H9 (cell line): ENCODE results near the gene BSN. TPM values are rescaled to one million over a fixed set of nuclear protein-coding genes. Genes with fewer than 3 reads are reported as not detected.
A peak's percentile ranks its signal among the peaks of the same experiment; 100 is the strongest.

ENCODE experiments used
- DNase-seq: peaks from one replicate; pipeline ENCODE4 v3.0.0-alpha.2; 2017
- H2AFZ ChIP-seq: one replicate; pipeline ENCODE4 v1.6.1; 2013; ENCODE audit warnings: mild to moderate bottlenecking, low read length, control low read depth, moderate library complexity
- H2AK5ac ChIP-seq: 2 replicates; pipeline ENCODE4 v1.6.1; 2013; ENCODE audit warnings: low read length, control low read depth, mixed read lengths; ENCODE audit not compliant: insufficient read length
- H2BK120ac ChIP-seq: one replicate; pipeline ENCODE4 v1.6.1; 2013; ENCODE audit warnings: low read depth, mild to moderate bottlenecking, low read length, control low read depth, inconsistent platforms; ENCODE audit not compliant: poor library complexity, severe bottlenecking
- H2BK12ac ChIP-seq: 2 replicates; pipeline ENCODE4 v1.6.1; 2013; ENCODE audit warnings: low read length, control low read depth, mixed read lengths, low read depth; ENCODE audit not compliant: insufficient read length
- H2BK15ac ChIP-seq: 2 replicates; pipeline ENCODE4 v1.6.1; 2013; ENCODE audit warnings: low read depth, low read length, control low read depth
- H2BK20ac ChIP-seq: one replicate; pipeline ENCODE4 v1.6.1; 2013; ENCODE audit warnings: low read depth, mild to moderate bottlenecking, low read length, control low read depth, inconsistent platforms; ENCODE audit not compliant: poor library complexity, severe bottlenecking
- H2BK5ac ChIP-seq: 2 replicates; pipeline ENCODE4 v1.6.1; 2013; ENCODE audit warnings: low read length, control low read depth, mixed read lengths; ENCODE audit not compliant: insufficient read length
- H3K14ac ChIP-seq: 2 replicates; pipeline ENCODE4 v1.6.1; 2013; ENCODE audit warnings: low read length, control low read depth; ENCODE audit not compliant: insufficient read depth
- H3K18ac ChIP-seq: 2 replicates; pipeline ENCODE4 v1.6.1; 2013; ENCODE audit warnings: low read depth, mild to moderate bottlenecking, mixed read lengths, low read length, control low read depth; ENCODE audit not compliant: insufficient read length
- H3K23ac ChIP-seq: 2 replicates; pipeline ENCODE4 v1.6.1; 2013; ENCODE audit warnings: low read length, control low read depth, mixed read lengths, low read depth; ENCODE audit not compliant: insufficient read length
- H3K23me2 ChIP-seq: 2 replicates; pipeline ENCODE4 v1.6.1; 2013; ENCODE audit warnings: low read depth, mild to moderate bottlenecking, mixed read lengths, low read length, control low read depth; ENCODE audit not compliant: insufficient read length, poor library complexity, severe bottlenecking
- H3K27ac ChIP-seq: 2 replicates; pipeline ENCODE4 v1.5.1; 2013; ENCODE audit warnings: low read length, control low read depth, mixed read lengths, low read depth; ENCODE audit not compliant: insufficient read length
- H3K27me3 ChIP-seq: 2 replicates; pipeline ENCODE4 v1.6.1; 2013; ENCODE audit warnings: low read length, control low read depth, inconsistent platforms; ENCODE audit not compliant: insufficient read depth
- H3K4ac ChIP-seq: 2 replicates; pipeline ENCODE4 v1.6.1; 2013; ENCODE audit warnings: low read depth, mild to moderate bottlenecking, control low read depth, inconsistent platforms, low read length, moderate library complexity
- H3K4me1 ChIP-seq: 2 replicates; pipeline ENCODE4 v1.6.1; 2013; ENCODE audit warnings: low read length, control low read depth, inconsistent platforms; ENCODE audit not compliant: insufficient read depth
- H3K4me2 ChIP-seq: 2 replicates; pipeline ENCODE4 v1.6.1; 2013; ENCODE audit warnings: low read length, control low read depth, mixed read lengths; ENCODE audit not compliant: insufficient read length, insufficient read depth
- H3K56ac ChIP-seq: 2 replicates; pipeline ENCODE4 v1.6.1; 2013; ENCODE audit warnings: low read depth, mild to moderate bottlenecking, mixed read lengths, low read length, control low read depth; ENCODE audit not compliant: insufficient read length
- H3K79me1 ChIP-seq: 2 replicates; pipeline ENCODE4 v1.6.1; 2013; ENCODE audit warnings: low read depth, mild to moderate bottlenecking, moderate library complexity, low read length, control low read depth, inconsistent platforms; ENCODE audit not compliant: insufficient read depth, poor library complexity, severe bottlenecking
- H3K79me2 ChIP-seq: 2 replicates; pipeline ENCODE4 v1.6.1; 2013; ENCODE audit warnings: low read length, control low read depth, inconsistent platforms; ENCODE audit not compliant: insufficient read depth
- H3K9ac ChIP-seq: 2 replicates; pipeline ENCODE4 v1.6.1; 2013; ENCODE audit warnings: low read length, control low read depth, mixed read lengths; ENCODE audit not compliant: insufficient read length; ENCODE audit errors: extremely low read depth
- H3K9me3 ChIP-seq: one replicate; pipeline ENCODE4 v1.6.1; 2013; ENCODE audit warnings: low read depth, low read length, inconsistent platforms; ENCODE audit not compliant: control insufficient read depth
- H3T11ph ChIP-seq: one replicate; pipeline ENCODE4 v1.6.1; 2013; ENCODE audit warnings: mild to moderate bottlenecking, low read length, control low read depth, inconsistent platforms
- H4K20me1 ChIP-seq: one replicate; pipeline ENCODE4 v1.6.1; 2013; ENCODE audit not compliant: control insufficient read depth, insufficient read length, insufficient read depth
- H4K5ac ChIP-seq: 2 replicates; pipeline ENCODE4 v1.6.1; 2013; ENCODE audit warnings: low read depth, mild to moderate bottlenecking, mixed read lengths, low read length, control low read depth; ENCODE audit not compliant: insufficient read length
- H4K8ac ChIP-seq: replicated peaks from 2 replicates; pipeline ENCODE4 v1.6.1; 2013; ENCODE audit warnings: low read length, control low read depth, mixed read lengths, low read depth; ENCODE audit not compliant: insufficient read length
- H4K91ac ChIP-seq: 2 replicates; pipeline ENCODE4 v1.6.1; 2013; ENCODE audit warnings: low read depth, mild to moderate bottlenecking, moderate library complexity, mixed read lengths, low read length, control low read depth; ENCODE audit not compliant: insufficient read length
- H3K27ac Mint-ChIP-seq, 3 experiments: 2 replicates in 2 of 3; 3 replicates in 1 of 3; pipeline ENCODE4 v1.8.0; 2020 to 2021; ENCODE audit warnings: mixed read lengths in 3 of 3, mild to moderate bottlenecking in 1 of 3, moderate library complexity in 1 of 3
- H3K27me3 Mint-ChIP-seq: 2 replicates; pipeline ENCODE4 v1.8.0; 2021; ENCODE audit warnings: low read depth, mild to moderate bottlenecking, moderate library complexity, mixed read lengths
- H3K36me3 Mint-ChIP-seq, 3 experiments: 2 replicates in 2 of 3; 3 replicates in 1 of 3; pipeline ENCODE4 v1.8.0; 2020 to 2021; ENCODE audit warnings: low read depth in 3 of 3, mixed read lengths in 3 of 3; ENCODE audit not compliant: insufficient read depth in 1 of 3
- H3K4me1 Mint-ChIP-seq, 2 experiments: 2 replicates each; pipeline ENCODE4 v1.8.0; 2020; ENCODE audit warnings: mixed read lengths in 2 of 2
- H3K4me3 Mint-ChIP-seq, 2 experiments: 2 replicates in 1 of 2; 3 replicates in 1 of 2; pipeline ENCODE4 v1.8.0; 2020 to 2021; ENCODE audit warnings: mild to moderate bottlenecking in 2 of 2, mixed read lengths in 2 of 2, moderate library complexity in 1 of 2
- H3K9me3 Mint-ChIP-seq, 2 experiments: 2 replicates in 1 of 2; 3 replicates in 1 of 2; pipeline ENCODE4 v1.8.0; 2020; ENCODE audit warnings: mild to moderate bottlenecking in 2 of 2, mixed read lengths in 2 of 2, moderate library complexity in 1 of 2
- CTCF ChIP-seq: fragments of 200-600 bp; sonication (generic); conservative IDR thresholded peaks from 3 replicates; pipeline ENCODE4 v1.8.0; 2021; ENCODE audit warnings: antibody characterized with exemption, mild to moderate bottlenecking
- WGBS: extraction: QIAGEN DNeasy Blood & Tissue Kit; methylation state at CpG from one replicate; pipeline ENCODE4 v1.1.7; 2013; ENCODE audit warnings: missing lambda C conversion rate, low lambda C conversion rate, mixed read lengths; ENCODE audit not compliant: insufficient read length; ENCODE audit errors: extremely low coverage; 5-methylcytosine and 5-hydroxymethylcytosine counted together
- total RNA-seq: library from RNA; stranded (reverse); gene quantifications from 2 replicates; pipeline ENCODE4 v1.2.1, GENCODE V29; 2021

BSN gene
- total RNA-seq, 1 experiment from 2014 or later: 2.4 TPM

DNA sequence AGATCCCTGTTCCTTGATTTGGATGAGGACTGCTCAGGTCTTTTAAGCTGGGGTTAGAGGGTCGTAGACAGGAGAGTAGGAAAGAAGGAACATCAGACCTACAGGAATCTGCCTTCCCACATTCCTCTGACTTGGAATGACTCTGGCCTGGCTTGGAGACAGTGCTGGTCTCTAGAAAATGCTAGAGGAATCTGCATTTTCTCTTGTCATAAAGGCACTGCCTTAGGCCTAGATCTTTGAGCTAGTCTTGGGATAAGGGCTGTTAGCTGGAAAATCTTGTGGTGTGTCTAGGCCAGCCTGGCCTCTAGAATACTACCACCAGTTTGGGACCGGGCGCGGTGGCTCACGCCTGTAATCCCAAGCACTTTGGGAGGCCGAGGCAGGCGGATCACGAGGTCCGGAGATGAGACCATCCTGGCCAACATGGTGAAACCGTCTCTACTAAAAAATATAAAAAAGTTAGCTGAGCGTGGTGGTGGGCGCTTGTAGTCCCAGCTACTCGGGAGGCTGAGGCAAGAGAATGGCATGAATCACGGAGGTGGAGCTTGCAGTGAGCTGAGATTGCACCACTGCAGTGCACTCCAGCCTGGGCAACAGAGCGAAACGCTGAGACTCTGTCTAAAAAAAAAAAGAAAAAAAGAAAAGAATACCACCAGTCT, 17.3 kb upstream of the BSN start:
- H2AK5ac ChIP-seq: no peak overlapping the region
- no peaks in the 10 kb centered on the region for H3K79me1 ChIP-seq
- H3K27ac ChIP-seq: no peak overlapping the region
- no peak overlapping the region; a peak in 1 of 7 replicates for H3K27ac Mint-ChIP-seq
- no CpG with 5 or more reads among the region's 16 CpGs for WGBS
- no peak for DNase-seq
- no peak overlapping the region for H2BK20ac ChIP-seq
- H3K4ac ChIP-seq: 0 out of 2 replicates have a peak overlapping the region, but pooled peaks have one; percentile 46
- peaks cover 3% of the 10 kb centered on the region; the same call in 1 of the 2 replicates for H3K4me1 ChIP-seq
- no peak overlapping the region for H3K23ac ChIP-seq
- H2BK15ac ChIP-seq: no peak overlapping the region
- peaks cover 25% of the 10 kb centered on the region in 2 experiments for H3K4me1 Mint-ChIP-seq
- H4K5ac ChIP-seq: no peak overlapping the region
- H4K20me1 ChIP-seq: no peaks in the 10 kb centered on the region
- H2BK12ac ChIP-seq: no peak overlapping the region
- H3K4me3 Mint-ChIP-seq: no peak overlapping the region
- H3K27me3 ChIP-seq: no peaks in the 10 kb centered on the region
- no peak overlapping the region for H3K14ac ChIP-seq
- no peak overlapping the region for H3T11ph ChIP-seq
- peaks cover 5% of the 10 kb centered on the region for H3K23me2 ChIP-seq
- no peak overlapping the region for H2AFZ ChIP-seq
- no peak overlapping the region for H2BK5ac ChIP-seq
- H3K79me2 ChIP-seq: no peaks in the 10 kb centered on the region
- peak overlapping the region; percentile 69 for H3K18ac ChIP-seq
- peaks cover 4% of the 10 kb centered on the region for H3K27me3 Mint-ChIP-seq
- no peak overlapping the region for H2BK120ac ChIP-seq
- H4K91ac ChIP-seq: no peak overlapping the region
- no peak overlapping the region for H4K8ac ChIP-seq
- no peak overlapping the region for H3K56ac ChIP-seq
- H3K9me3 Mint-ChIP-seq: no peaks in the 10 kb centered on the region
- no peak for TF ChIP-seq CTCF
- no peak overlapping the region for H3K9ac ChIP-seq
- H3K9me3 ChIP-seq: no peaks in the 10 kb centered on the region
- no peak overlapping the region for H3K4me2 ChIP-seq
- peaks cover 3 to 14% (median 13%) of the 10 kb centered on the region in 3 experiments; a peak in 5 of 7 replicates for H3K36me3 Mint-ChIP-seq
